GM18499 (cell line): ENCODE data around the gene CACNA2D2.

Experiments
- ATAC-seq: cut with Tn5 transposase; IDR thresholded peaks from one replicate; pipeline ENCODE4 v1.9.1; 2021; ENCODE audit warnings: moderate number of reproducible peaks; ENCODE audit not compliant: insufficient read depth, unreplicated experiment

The CACNA2D2 gene

DNA sequence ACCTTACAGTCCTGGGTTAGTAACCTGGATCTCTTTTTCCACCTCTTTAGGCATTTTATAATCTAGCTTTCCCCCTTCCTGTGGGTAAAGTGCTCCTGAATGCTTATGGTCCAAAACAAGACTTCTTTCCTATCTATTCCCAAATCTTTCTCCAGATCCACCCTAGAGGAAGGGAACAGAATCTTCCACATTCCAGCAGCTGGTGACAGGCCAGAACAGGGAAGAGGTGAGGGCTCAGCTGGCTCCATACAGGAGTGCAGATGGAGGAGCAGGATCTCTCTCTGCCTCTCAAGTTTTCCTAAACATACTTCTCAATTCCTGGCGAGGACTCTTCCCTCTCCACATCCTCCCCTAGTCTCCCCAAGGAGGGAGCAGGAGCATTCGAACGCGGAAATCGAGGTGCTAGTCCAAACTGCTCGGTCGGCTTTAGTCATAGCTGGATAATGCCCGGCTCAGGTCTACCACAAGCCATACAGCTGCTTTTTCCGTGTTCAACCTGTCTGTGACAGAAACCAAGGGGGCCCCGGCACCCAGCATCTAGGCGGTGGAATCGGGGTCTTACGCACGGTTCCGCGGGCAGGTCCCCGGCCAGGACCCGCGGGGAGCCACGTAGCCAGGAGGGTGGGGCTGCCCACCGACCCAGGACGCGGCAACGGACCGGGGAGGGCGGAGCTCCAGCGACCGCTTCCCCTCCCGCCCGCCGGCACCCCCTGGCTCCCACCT is 166.8 kb downstream of the CACNA2D2 start:
- no peak for ATAC-seq

DNA sequence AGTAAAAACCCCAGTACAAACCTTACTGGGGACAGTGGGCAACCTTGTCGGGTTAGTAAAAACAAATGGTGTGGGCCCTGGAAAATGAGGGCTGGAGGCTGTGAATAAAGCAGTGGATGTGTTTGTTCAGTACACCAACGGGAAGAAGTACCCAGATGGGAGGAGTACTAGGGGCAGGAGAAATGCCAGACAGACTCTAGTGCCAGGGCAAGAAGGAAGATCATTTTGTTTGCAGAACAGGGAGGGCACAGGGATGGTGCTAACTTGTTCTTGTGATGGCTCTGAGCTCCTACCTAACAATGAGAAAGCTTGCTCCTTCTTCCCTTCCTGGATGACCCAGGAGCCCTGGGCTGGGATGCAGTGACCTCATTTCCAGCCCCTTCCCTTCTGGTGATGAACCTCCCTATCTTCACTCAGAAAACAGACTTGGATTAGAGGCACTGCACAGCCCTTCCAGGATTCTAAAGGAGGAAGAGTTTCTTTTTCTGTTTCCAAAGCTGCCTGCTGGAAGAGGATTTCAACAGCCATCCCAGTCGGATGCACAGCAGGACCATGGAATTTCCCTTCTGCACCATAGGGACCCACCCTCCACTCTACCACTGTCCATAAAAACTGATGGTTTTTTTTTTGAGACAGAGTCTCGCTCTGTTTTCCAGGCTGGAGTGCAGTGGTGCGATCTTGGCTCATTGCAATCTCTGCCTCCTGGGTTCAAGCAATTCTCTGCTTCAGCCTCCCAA is 168.9 kb downstream of the CACNA2D2 start:
- no peak for ATAC-seq

DNA sequence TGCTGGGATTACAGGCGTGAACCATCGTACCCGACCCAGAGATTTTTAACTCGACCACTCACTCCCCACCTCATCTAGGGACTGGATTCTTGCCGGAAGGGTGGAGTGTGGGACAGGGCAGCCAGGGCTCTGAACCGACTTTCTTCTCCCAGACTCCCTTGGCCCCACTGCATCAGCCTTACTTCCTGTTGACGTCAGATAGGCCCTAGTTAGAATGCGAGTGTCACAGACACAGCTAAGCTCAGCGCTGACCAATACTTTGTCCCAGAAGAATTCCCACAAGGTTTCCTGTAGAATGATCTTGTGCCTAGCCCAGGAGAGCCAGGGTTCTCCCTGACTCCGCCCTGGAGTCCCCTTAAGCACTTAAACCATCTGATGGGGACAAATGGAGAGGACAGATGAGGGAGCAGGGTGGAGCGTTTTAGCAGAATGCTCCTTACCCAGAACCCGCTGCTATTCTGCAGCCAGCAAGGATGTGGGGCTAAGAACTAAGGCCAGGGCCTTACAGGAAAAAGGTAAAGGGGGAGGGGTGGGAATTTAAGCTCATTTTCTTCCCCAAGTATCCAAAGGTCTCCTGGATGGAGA is 169.6 kb downstream of the CACNA2D2 start:
- no peak for ATAC-seq

DNA sequence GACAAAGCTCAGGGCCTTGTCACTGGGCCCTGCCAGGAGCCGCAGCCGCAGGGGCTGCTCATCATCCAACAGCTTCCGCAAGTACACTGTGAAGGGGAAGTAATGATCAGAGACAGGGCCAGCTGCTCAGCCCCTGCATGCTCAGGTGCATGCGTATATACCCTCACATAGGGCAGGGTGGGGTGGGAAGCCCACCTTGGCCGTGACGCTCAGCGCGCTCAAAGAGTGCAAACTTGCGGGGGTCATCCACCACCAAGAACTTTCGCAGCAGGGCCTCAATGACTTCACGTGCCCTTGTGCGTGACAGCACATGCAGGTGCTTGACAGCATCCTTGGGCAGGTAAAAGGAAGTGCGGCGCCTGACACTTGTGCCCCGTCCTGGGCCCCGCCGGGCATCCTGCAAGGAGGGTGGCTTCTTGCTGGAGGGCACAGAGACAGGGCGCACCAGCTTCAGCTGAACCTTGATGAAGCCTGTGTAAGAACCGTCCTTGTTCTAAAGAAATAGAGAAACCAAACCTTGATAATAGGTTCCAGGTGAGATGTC is 172.0 kb downstream of the CACNA2D2 start:
- no peak for ATAC-seq

DNA sequence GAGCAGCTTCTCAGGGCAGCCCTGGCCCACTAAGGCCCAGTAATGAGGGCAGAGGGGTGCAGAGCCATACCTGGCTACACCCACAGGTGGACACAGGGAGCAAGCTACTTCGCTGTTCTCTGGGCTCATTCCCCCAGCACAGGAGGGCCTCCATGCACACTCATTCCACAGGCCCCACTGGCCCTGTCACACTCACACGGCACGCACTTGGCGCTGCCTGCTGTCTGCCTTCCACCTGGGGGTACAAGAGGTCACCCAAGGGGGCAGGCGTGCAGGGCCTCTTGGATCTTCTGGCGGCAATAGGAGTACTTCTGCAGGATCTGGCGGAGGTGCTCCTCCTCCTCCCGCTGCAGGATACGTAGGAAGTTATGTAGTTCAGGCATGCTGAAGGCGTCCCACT is 173.1 kb downstream of the CACNA2D2 start:
- ATAC-seq: no peak

DNA sequence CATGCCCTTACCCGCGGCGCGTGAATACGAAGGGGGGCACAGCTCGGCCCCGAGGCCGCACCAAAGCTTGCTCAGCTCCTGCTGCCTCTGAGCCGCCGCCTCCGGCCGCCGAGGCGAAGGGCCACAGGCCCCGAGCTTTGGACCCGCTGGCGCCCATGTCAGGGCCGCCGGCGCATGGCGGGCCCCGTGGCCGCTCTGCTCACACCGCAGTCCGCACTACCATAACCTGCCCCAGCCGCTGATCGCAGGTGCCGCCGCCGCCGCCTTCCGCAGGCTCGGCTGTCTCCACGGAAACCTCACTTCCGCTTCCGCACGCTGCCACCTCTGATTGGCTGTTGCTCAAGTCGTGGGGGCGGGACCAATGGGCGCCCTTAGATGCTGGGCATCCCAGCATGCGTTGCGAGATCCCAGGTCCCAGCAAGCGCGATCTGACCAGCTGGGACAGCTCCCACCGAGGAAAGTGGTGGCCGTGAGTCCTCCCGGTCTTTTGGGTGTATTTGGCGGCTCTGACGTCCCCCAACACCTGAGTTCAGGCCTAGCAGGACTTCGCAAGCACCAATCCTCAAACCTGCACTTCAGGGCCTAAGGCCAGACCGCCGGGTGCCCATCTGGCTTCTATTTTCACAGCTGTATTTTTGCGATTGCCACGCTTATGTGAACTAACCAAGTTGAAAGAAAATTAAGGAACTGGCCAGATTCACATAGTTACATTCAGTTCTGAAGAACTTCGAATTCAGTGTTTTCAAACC is 175.3 kb downstream of the CACNA2D2 start, which contains the start of gene TUSC2:
Gene TUSC2, minus strand, starts transcription at position 281 of the 749 bp plus-strand sequence. Its CDS starts 124 bp downstream, at position 157.
- no peak for ATAC-seq

DNA sequence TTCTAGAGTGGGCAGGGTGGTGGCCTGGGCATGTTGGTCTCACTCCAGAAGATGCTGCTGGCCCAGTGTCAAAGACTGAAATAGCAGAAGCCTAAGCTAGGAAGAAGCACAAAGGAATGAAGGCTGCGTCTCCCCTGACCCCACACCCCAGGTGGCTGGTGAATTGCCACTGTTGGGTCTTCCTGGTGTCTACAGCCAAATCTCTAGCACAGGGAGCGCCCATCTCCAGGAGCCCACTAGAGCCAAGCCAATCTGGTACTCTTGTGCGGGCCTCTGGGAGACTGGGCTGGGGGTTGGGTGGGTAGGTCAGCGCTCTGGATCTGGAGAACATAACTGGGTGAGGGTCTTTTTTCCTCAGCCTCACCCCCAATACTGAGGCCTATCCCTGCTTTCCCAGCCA is 176.3 kb downstream of the CACNA2D2 start:
- no peak for ATAC-seq

DNA sequence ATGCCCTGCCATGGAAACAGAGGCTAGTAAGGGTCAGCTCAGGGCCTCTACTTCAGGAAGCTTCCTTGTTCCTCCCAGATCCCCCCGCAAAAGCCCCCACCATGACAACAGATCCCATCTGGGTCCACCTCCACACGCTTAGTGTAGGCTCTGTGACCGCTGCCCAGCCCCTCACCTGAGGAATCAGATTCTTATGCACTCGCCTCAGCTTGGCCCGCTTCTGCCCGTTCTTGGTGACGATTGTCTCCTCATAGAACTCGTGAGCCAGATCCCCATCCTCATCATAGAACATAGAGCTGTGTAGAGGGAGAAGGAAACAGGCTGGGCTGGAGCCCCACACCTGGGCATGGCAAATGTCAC is 177.3 kb downstream of the CACNA2D2 start:
- no peak for ATAC-seq

DNA sequence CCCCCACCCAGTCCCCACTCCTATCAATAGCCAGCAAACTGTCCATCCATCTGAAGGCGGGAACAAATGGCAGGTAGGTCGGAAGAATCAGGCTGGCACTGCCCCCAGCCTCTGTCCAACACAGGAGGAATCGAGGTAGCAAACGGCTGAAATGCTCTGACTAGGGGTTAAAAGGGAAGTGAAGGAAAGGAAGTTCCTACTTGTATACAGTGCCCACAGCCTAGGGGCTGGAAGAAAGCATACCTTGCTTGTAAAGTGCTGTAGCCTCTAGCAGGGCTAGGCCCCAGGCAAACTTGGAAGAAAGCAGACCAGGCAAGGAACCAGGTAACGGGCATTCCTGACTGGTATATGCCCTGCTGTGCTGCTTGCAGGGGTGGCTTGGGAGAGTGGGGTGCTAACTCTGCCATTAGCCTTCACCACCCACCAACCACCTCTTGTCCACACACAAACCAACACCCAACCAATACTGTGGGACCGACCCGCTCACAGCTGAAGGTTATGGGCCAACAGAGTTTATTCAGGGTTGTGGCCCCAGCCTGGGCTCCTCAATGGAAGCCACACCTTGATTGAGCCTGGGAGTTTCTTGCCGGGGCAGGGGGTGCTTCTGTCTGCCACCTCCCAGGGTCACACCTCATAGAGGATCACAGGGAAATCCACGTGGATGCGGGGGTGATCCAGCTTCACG is 177.8 kb downstream of the CACNA2D2 start:
- no peak for ATAC-seq

DNA sequence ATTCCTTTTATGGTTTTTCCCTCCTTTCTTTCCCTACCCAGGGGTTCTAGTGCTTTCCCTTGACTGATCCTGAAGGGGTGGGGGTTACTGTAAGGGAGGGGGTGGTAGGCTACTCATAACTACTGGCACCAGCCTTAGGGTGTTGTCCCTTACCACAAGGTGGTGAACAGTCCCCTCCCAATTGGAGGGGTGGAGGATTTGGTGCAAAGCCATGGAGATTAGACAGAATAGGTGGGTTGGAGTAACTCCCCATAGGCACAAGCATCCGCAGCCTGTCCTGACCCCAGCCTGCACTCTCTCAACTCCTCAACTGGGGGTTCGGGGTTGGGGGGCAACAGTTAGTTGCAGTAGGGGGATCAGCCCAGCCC is 178.3 kb downstream of the CACNA2D2 start:
- no peak for ATAC-seq

DNA sequence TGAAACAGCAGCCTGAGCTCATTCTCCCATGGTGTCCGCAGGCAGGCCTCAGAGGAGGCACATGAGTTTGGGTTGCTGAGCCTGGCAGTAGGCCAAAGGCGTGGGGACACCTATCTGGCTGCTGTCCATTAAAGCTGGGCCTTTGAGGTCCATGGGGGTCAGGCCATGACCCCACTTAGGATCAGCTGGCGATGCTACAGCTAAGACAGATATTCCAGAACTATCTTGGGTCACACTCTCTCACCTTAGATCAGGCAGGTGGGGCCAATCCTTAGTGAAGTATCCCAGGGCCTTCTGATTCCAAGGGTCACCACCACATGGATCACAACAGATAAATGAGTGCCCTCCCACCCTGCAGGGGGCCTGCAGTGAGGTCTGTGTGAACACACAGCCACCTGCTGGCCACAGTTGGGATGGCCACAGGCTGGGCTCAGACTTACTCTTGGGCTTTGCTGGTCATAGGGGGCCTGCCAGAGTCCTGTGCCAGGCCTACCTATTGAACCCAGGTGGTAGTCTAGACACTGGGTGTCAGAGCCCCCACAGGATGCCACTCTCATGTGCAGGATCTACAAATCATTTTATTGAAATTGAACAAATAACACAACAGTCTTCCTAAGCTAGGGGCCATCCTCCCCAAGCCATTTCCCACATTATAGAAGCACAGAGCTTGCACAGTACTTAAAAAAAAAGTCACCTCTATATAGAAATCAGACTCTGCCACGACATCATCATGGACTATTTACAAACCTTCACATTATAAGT is 178.9 kb downstream of the CACNA2D2 start:
- ATAC-seq: no peak

DNA sequence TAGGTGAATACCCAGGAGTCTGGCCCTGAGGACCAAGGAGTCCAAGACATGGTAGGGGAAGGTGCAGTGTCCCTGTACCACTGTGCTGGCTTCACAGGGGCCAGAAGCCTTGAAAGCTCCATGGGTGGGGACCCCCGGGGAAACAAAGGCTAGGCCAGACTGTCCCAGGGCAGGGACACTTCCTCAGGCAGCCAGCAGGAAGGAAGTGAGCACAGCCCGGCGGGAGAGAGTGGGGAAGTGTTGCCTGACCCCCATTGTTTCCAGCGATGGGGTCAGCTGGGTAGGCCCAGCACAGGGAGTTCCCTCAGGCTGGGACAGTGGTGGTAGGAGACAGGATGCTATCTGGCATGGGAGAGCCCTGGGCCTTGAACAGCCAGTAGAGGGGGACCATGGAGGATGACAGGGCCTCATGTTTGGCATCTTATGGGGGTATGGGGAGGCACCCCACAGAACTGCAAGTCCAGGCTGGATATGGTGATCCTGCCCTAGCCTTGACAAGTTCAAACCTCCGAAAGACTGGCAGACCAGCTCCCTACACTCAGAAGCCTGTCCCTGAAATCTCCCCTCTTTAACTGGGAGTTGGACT is 179.7 kb downstream of the CACNA2D2 start:
- no peak for ATAC-seq

DNA sequence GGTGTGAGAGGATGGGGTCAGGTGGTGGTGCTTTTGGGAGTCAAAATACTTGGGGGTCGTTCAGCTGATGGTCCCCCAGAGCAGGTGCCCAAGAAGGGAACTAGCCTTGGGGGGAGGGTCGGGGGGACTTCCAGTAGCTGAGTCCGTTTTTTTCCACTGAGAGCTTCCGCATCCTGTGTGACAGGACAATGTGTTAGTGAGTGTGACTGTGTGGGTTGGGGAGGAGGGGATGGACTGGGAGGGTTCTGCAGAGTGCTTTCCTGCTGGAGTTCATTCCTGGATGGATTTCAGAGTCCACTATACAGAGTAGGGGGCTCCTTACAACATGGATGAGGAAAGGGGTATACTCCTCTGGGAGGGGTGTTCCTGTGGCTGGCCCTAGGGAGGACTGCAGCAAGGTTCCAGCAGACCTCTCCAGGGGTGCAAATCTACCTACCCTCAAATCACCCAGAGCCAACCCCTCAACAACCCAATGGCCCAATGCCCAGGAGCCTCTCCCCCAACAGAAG is 180.3 kb downstream of the CACNA2D2 start:
- ATAC-seq: no peak

DNA sequence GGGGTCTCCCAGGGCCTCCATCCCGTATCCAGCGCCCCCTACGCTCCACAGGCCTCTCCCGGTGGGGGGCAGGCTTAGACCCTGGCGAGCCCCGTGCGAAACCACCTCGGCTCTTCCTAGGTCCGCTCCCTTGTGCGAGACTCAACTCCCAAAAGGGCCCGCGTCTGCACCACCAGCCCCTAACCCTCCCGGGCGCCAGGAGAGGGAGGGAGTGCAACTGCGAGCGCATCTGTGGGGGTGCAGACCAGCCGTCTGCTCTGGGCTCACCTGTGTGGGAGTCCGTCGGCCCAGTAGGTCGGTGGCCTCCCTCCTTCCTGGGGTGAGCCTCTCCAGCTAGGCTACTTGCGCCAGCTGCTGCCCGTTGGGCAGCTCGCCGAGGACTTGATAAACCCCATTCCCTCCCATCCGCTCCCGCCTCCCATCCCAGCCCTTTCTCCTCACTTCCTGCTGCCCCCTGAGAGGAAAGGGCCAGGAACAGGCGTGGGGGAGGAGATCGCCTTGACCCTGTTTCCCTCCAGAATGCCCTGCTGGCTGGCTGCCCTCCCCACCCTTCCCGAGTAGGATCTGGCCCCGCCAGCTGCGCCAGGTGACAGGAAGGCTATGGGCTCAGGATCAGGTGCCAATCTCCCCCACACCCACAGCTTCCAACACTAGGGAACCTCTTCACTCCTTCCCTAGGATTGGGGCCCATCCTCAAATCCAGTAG is 180.9 kb downstream of the CACNA2D2 start, which contains the start of gene HYAL2:
Gene HYAL2, minus strand, starts transcription at position 360 of the 706 bp plus-strand sequence. CDS start 2,256 bp downstream, outside the sequence.
- no peak for ATAC-seq

DNA sequence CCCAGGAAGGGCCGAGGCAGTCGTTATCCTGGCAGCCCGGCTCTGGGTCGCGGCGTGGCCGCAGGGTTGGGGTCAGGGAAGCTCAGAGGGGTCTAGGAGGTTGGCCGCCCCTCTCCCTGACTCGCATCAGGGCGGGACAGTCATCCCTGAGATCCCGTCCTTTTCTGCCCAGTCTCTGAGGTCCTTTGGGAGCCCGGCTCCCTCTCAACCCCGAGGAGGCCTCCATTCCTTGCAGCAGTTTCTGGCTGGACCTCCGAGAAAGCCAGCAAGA is 181.4 kb downstream of the CACNA2D2 start:
- ATAC-seq: no peak

DNA sequence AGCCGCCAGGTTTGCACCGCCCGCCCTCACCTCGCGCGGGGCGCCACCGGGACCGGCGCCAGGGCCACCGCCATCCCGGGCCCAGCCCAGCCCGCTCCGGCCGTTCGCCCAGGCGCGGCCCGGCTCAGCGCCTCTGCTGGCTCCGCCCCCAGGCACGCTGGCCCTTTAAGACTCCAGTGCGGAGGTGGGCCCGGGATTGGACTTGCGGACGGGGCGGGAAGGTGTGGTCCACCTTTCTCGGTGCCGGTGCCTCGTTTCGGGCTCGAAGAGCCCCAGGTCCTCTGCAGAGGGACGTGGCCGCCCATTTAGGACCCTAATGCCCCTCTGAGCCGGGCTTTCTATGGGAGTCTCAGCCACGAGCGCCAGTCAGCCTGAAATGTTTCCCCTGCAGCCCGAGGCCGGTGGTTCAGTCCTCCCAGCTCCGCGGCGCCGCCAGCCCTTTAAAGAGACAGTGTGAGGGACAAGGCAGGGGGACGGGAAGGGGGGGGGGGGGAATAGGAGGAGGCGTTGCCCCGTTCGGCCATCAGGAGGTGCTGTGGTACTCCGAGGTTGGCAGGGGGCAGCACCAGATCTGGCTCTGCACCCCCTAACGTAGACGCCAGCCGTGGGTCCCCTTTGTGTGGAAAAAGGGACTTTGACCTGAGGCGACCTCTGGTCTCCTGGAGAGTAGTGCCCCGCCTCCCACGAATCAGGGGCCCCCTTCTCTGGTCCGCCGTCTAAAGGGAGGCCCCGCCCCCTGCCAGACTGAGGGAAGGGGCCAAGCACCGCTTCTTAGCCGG is 181.9 kb downstream of the CACNA2D2 start:
- ATAC-seq: no peak

DNA sequence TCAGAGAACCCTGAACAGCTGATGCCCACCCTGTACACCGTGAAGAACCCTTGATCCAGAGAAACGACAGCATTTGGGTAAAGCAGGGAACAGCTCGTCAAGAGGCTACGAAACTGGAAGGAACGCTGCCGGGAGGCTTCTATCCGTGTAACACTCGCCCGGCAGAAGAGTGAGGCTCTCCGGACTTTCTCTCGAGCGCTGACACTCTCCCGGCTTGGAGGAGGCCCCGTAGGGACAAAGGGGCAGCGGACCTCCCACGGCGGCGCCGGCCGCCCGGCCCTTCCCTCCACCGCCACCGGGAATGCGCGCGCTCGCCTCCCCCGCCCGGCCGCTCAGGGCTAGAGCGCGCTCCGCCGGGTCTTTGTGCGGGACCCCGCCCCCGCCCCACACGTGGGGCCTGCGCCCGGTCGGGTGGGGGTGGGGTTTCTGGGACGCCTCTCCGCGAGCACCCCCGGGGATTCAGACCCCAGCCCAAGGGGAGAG is 182.5 kb downstream of the CACNA2D2 start:
- ATAC-seq: no peak
